IPS DF 4.7 (cell line): ENCODE results near the gene STX16.

Source experiments
- DNase-seq: peaks from one replicate; pipeline ENCODE4 v3.0.0-alpha.2; 2013; ENCODE audit warnings: low spot score; ENCODE audit errors: extremely low read depth

Gene STX16

GRCh38 chr20:58650776-58651558, at the start of gene STX16:
TSS of gene STX16 (plus strand) at chr20:58651283. CDS start at chr20:58652007, 724 bp downstream.
- no peak for DNase-seq

GRCh38 chr20:58602124-58602523, 49.0 kb upstream of the STX16 start:
- no peak for DNase-seq

GRCh38 chr20:58603721-58604120, 47.4 kb upstream of the STX16 start:
- DNase-seq, result no peak

- no peak for DNase-seq
Measured at GRCh38 chr20:58604128-58604881, 46.8 kb upstream of the STX16 start.

GRCh38 chr20:58605292-58606065, 45.6 kb upstream of the STX16 start:
- DNase-seq, result no peak

GRCh38 chr20:58606184-58606583, 44.9 kb upstream of the STX16 start:
- no peak for DNase-seq

- no peak for DNase-seq
Measured at GRCh38 chr20:58608096-58608840, 42.8 kb upstream of the STX16 start.

GRCh38 chr20:58609026-58609425, 42.1 kb upstream of the STX16 start:
- DNase-seq, result no peak

GRCh38 chr20:58610071-58610800, 40.8 kb upstream of the STX16 start:
- DNase-seq, result no peak

- no peak for DNase-seq
Measured at GRCh38 chr20:58610811-58611210, 40.3 kb upstream of the STX16 start.

- DNase-seq, result no peak
Measured at GRCh38 chr20:58611236-58612030, 39.6 kb upstream of the STX16 start.

- no peak for DNase-seq
Measured at GRCh38 chr20:58612121-58612691, 38.9 kb upstream of the STX16 start.

GRCh38 chr20:58613061-58613854, 37.8 kb upstream of the STX16 start:
- no peak for DNase-seq

- DNase-seq, result no peak
Measured at GRCh38 chr20:58614366-58614765, 36.7 kb upstream of the STX16 start.

- no peak for DNase-seq
Measured at GRCh38 chr20:58614984-58615760, 35.9 kb upstream of the STX16 start.

GRCh38 chr20:58616411-58616810, 34.7 kb upstream of the STX16 start:
- DNase-seq, result no peak

GRCh38 chr20:58617158-58617557, 33.9 kb upstream of the STX16 start:
- no peak for DNase-seq
